Mucosa of rectum (tissue), 2 donors: ENCODE data around the gene HLA-DPB1.

Experiments used
- H3K27ac ChIP-seq, 2 donors: one replicate each; pipeline ENCODE4 v1.7.0; 2013; ENCODE audit warnings: inconsistent platforms in 2 of 2, low read depth in 2 of 2, low read length in 2 of 2
- H3K27me3 ChIP-seq, 2 donors: one replicate each; pipeline ENCODE4 v1.7.0; 2013; ENCODE audit warnings: low read length in 2 of 2; ENCODE audit not compliant: control insufficient read depth in 2 of 2, insufficient read depth in 2 of 2
- H3K36me3 ChIP-seq, 2 donors: one replicate each; pipeline ENCODE4 v1.7.0; 2013; ENCODE audit warnings: low read length in 2 of 2; ENCODE audit not compliant: control insufficient read depth in 2 of 2, insufficient read depth in 2 of 2
- H3K4me1 ChIP-seq, 2 donors: one replicate each; pipeline ENCODE4 v1.7.0; 2013; ENCODE audit warnings: low read length in 2 of 2, mild to moderate bottlenecking in 1 of 2; ENCODE audit not compliant: control insufficient read depth in 2 of 2, insufficient read depth in 2 of 2
- H3K4me3 ChIP-seq, 2 donors: one replicate each; pipeline ENCODE4 v1.7.0; 2013; ENCODE audit warnings: low read length in 2 of 2
- H3K9ac ChIP-seq, 2 donors: one replicate each; pipeline ENCODE4 v1.7.0; 2013; ENCODE audit warnings: low read length in 2 of 2, low read depth in 1 of 2, mild to moderate bottlenecking in 1 of 2
- H3K9me3 ChIP-seq, 2 donors: one replicate each; pipeline ENCODE4 v1.7.0; 2013; ENCODE audit warnings: low read length in 2 of 2; ENCODE audit not compliant: control insufficient read depth in 2 of 2
- donor health status: healthy.
- donor health status: Normal muscosa, but diverticular disease.

HLA-DPB1 gene

GRCh38 chr6:33075568-33076405 lies at the start of gene HLA-DPB1:
HLA-DPB1 (plus strand) TSS chr6:33075990; CDS start chr6:33076042, 52 bp downstream.
- Histone ChIP-seq H3K36me3 (no peaks in the 10 kb centered on the region), H3K4me3 (peak within 1 kb of the TSS; percentile 38 to 60), H3K27ac (peak within 1 kb of the TSS; percentile 62 to 73), H3K9me3 (no peaks in the 10 kb centered on the region), H3K27me3 (peaks cover 0 to 18% of the 10 kb centered on the region in 2 donors), H3K4me1 (peaks cover 0 to 2% of the 10 kb centered on the region in 2 donors), H3K9ac (peak within 1 kb of the TSS; percentile 46 to 65)

GRCh38 chr6:33028220-33028849 lies 47.5 kb upstream of the HLA-DPB1 start:
- no peaks in the 10 kb centered on the region for H3K4me1 ChIP-seq
- H3K9me3 ChIP-seq: no peaks in the 10 kb centered on the region
- no peak overlapping the region for H3K9ac ChIP-seq
- H3K27ac ChIP-seq: peak overlapping the region; percentile 38 to 81
- H3K27me3 ChIP-seq: peaks cover 0 to 10% of the 10 kb centered on the region in 2 donors
- no peak overlapping the region for H3K4me3 ChIP-seq
- H3K36me3 ChIP-seq: no peaks in the 10 kb centered on the region

DNA sequence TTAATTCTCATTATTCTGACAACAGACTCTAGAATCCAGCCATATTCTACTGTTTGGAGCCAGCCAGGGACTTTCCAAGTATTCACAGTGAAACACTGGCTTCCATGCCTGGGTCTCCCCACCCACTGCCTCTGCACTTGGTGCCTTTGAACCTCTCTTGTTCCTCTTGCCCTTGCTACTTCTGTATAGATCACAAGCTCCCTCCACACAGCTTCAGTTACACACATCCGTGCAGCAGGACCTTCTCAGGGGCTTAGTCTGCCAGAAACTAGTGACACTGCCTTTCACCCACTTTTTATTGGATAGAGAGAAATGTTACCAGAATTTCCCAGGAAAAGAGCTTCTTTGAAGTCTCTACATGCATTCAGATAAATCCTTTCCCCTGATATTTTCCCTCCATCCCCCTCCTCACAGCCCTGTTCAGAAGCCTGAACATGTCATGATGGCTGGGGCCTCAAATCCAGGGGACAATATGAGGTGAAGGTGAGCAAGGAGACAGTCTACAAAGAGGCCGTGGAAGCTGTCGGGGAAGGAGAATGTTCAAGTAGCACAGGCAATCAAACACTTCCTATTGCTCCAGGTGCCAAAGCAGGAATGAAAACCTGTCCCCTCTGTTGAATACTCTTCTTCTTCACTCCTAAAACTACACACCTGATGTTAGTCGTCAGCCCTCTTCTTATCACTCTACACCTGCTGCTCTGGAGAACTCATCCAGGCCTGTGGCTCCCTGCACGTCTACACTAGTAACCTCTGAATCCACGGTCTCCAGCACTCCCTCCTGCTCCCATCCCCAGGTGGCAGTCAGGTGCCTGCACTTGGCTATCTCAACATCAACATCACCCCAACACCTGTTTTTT lies 46.2 kb upstream of the HLA-DPB1 start:
- peak overlapping the region; percentile 70 to 81 for H3K27ac ChIP-seq
- peaks cover 0 to 10% of the 10 kb centered on the region in 2 donors for H3K27me3 ChIP-seq
- H3K4me1 ChIP-seq: no peaks in the 10 kb centered on the region
- peak overlapping the region in 1 of 2 donors; percentile 29 for H3K9ac ChIP-seq
- H3K4me3 ChIP-seq: no peak overlapping the region
- H3K36me3 ChIP-seq: no peaks in the 10 kb centered on the region
- no peaks in the 10 kb centered on the region for H3K9me3 ChIP-seq

DNA sequence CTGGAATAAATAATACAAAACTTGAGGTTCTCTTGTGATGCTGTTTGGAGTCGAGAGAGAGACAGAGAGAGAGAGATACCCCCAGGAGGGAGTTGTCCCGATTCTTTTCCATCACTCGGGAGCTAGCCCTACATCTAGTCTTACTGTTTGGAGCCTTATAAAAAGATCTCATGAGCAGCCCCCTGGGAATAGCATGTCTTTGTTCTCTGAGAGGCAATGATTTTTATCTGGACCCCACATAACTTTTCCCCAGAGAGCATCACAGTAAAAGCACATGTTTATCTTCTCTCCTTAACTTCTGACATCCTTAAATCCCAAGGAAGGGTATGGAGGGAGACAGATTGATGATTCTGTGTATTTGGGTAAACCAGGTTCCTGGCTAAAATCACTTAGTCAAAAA lies 45.5 kb upstream of the HLA-DPB1 start:
- Histone ChIP-seq H3K27ac (peak overlapping the region; percentile 70 to 81), H3K36me3 (no peaks in the 10 kb centered on the region), H3K4me1 (no peaks in the 10 kb centered on the region), H3K27me3 (peaks cover 0 to 10% of the 10 kb centered on the region in 2 donors), H3K9ac (no peak overlapping the region), H3K9me3 (no peaks in the 10 kb centered on the region), H3K4me3 (no peak overlapping the region)

GRCh38 chr6:33034554-33034953 lies 41.2 kb upstream of the HLA-DPB1 start:
- H3K4me3 ChIP-seq: no peak overlapping the region
- H3K9me3 ChIP-seq: no peaks in the 10 kb centered on the region
- no peak overlapping the region for H3K27ac ChIP-seq
- H3K27me3 ChIP-seq: peaks cover 0 to 10% of the 10 kb centered on the region in 2 donors
- no peaks in the 10 kb centered on the region for H3K4me1 ChIP-seq
- H3K36me3 ChIP-seq: no peaks in the 10 kb centered on the region
- H3K9ac ChIP-seq: no peak overlapping the region

DNA sequence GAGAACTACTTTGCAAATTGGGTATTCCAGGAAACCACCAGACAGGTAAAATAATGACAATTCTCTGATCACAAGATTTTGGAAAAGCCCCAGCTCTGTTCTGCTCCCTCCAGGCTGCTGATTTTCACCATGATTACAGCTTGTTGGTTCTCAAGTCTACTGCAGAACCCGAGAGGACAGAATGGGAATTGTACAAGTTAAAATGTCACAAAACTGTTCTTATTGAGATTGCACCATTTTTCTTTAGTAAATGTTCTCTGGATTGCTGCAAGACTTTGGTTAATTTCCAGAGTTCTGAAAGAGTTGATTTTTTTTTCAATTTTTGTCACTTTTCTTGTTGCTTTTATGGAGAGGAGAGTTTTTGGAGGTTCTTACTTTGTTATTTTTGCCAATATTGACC lies 39.3 kb upstream of the HLA-DPB1 start:
- Histone ChIP-seq H3K4me3 (no peak overlapping the region), H3K9me3 (no peaks in the 10 kb centered on the region), H3K27me3 (peaks cover 0 to 10% of the 10 kb centered on the region in 2 donors), H3K9ac (no peak overlapping the region), H3K36me3 (no peaks in the 10 kb centered on the region), H3K4me1 (no peaks in the 10 kb centered on the region), H3K27ac (no peak overlapping the region)

- Histone ChIP-seq H3K27me3 (peaks cover 0 to 3% of the 10 kb centered on the region in 2 donors), H3K4me1 (no peaks in the 10 kb centered on the region), H3K27ac (no peak overlapping the region), H3K36me3 (no peaks in the 10 kb centered on the region), H3K9me3 (no peaks in the 10 kb centered on the region), H3K9ac (no peak overlapping the region), H3K4me3 (no peak overlapping the region)
Observed at GRCh38 chr6:33040157-33040556, 35.6 kb upstream of the HLA-DPB1 start.

- H3K27ac ChIP-seq: no peak overlapping the region
Observed at GRCh38 chr6:33049323-33050013, 26.3 kb upstream of the HLA-DPB1 start.

DNA sequence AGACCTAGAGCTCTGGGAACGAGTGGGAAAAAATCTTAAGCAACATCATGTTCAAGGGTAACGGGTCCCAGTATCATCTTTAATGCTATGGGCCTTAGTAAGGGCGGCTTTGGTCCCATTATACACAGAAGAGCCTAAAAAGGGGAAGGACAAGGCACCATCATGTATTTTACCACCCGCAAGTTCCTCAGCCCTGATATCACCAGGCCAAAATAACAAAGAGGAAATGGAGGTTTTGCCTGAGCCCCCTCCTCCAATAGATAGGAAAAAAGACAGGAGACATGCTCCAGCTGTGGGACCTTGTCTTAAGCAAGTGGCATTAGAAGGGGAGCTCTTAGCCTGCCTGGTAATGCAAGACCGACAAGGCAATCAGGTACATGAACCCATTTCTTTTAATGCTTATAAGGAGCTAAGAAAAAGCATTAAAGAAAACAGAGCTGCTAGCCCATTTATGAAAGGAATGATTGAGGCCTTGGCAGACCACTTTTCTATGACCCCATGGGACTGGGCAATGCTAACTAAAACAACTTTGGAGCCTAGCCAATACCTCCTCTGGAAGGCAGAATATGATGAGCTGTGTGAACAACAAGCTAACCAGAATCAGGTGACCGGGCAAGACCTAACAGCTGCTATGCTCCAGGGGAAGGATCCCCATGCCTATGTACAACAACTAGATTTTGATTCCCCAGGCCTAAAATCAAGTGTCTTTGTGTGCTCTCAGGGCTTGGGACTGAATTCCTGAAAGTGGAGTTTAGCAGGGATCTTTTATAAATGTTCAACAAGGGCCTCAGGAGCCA lies 25.6 kb upstream of the HLA-DPB1 start:
- no peaks in the 10 kb centered on the region for H3K4me1 ChIP-seq
- H3K27me3 ChIP-seq: peaks cover 3 to 4% of the 10 kb centered on the region in 2 donors
- no peak overlapping the region for H3K27ac ChIP-seq
- H3K9ac ChIP-seq: no peak overlapping the region
- H3K4me3 ChIP-seq: no peak overlapping the region
- no peaks in the 10 kb centered on the region for H3K36me3 ChIP-seq
- no peaks in the 10 kb centered on the region for H3K9me3 ChIP-seq

More at GRCh38 chr6:33049323-33050013, 26.3 kb upstream of the HLA-DPB1 start:
- Histone ChIP-seq H3K4me1 (no peaks in the 10 kb centered on the region), H3K9ac (no peak overlapping the region), H3K4me3 (no peak overlapping the region), H3K9me3 (no peaks in the 10 kb centered on the region), H3K27me3 (peaks cover 3 to 4% of the 10 kb centered on the region in 2 donors), H3K36me3 (no peaks in the 10 kb centered on the region)
